Trophoblast cell (in vitro differentiated cells and primary cell): ENCODE data around the gene MAML2.

ENCODE experiments used
- DNase-seq, 2 donors: peaks; one replicate each; pipeline ENCODE4 v3.0.0-alpha.2; 2016
- H2AFZ ChIP-seq: 2 replicates; pipeline ENCODE4 v1.6.1; 2013; ENCODE audit warnings: low read length, moderate library complexity, mild to moderate bottlenecking; ENCODE audit not compliant: insufficient read depth, poor library complexity
- H2AK5ac ChIP-seq: 2 replicates; pipeline ENCODE4 v1.6.1; 2013; ENCODE audit warnings: mild to moderate bottlenecking, low read length
- H2BK120ac ChIP-seq: 2 replicates; pipeline ENCODE4 v1.6.1; 2013; ENCODE audit warnings: low read length, mild to moderate bottlenecking, moderate library complexity; ENCODE audit not compliant: insufficient read depth, poor library complexity
- H2BK12ac ChIP-seq: 2 replicates; pipeline ENCODE4 v1.6.1; 2013; ENCODE audit warnings: mild to moderate bottlenecking, low read length, moderate library complexity
- H2BK5ac ChIP-seq: 2 replicates; pipeline ENCODE4 v1.6.1; 2013; ENCODE audit warnings: low read length, low read depth, moderate library complexity, mild to moderate bottlenecking; ENCODE audit not compliant: poor library complexity
- H3K14ac ChIP-seq: 2 replicates; pipeline ENCODE4 v1.6.1; 2013; ENCODE audit warnings: mild to moderate bottlenecking, low read length
- H3K18ac ChIP-seq: 2 replicates; pipeline ENCODE4 v1.6.1; 2013; ENCODE audit warnings: mild to moderate bottlenecking, low read length
- H3K23ac ChIP-seq: 2 replicates; pipeline ENCODE4 v1.6.1; 2013; ENCODE audit warnings: low read length
- H3K27ac ChIP-seq: 2 replicates; pipeline ENCODE4 v1.5.1; 2013; ENCODE audit warnings: low read depth, mild to moderate bottlenecking, inconsistent platforms, low read length, moderate library complexity
- H3K27me3 ChIP-seq: 2 replicates; pipeline ENCODE4 v1.6.1; 2013; ENCODE audit warnings: inconsistent platforms, mild to moderate bottlenecking, low read length, moderate library complexity; ENCODE audit not compliant: insufficient read depth
- H3K36me3 ChIP-seq, 2 experiments: 1 replicate in 1 of 2; 2 replicates in 1 of 2; pipeline ENCODE4 v1.6.1; 2013; ENCODE audit warnings: low read length in 2 of 2, mild to moderate bottlenecking in 2 of 2, moderate library complexity in 1 of 2; ENCODE audit not compliant: insufficient read depth in 2 of 2, control insufficient read depth in 1 of 2
- H3K4ac ChIP-seq: 2 replicates; pipeline ENCODE4 v1.6.1; 2013; ENCODE audit warnings: low read depth, mild to moderate bottlenecking, low read length, moderate library complexity
- H3K4me1 ChIP-seq, 2 experiments: 1 replicate in 1 of 2; 2 replicates in 1 of 2; pipeline ENCODE4 v1.6.1; 2013; ENCODE audit warnings: low read length in 2 of 2, mild to moderate bottlenecking in 2 of 2, moderate library complexity in 1 of 2; ENCODE audit not compliant: insufficient read depth in 2 of 2, control insufficient read depth in 1 of 2
- H3K4me2 ChIP-seq: 2 replicates; pipeline ENCODE4 v1.6.1; 2013; ENCODE audit warnings: inconsistent platforms, mild to moderate bottlenecking, low read length, moderate library complexity
- H3K4me3 ChIP-seq: 2 replicates; pipeline ENCODE4 v1.5.1; 2013; ENCODE audit warnings: mild to moderate bottlenecking, low read depth, low read length, inconsistent platforms
- H3K79me1 ChIP-seq: one replicate; pipeline ENCODE4 v1.6.1; 2013; ENCODE audit warnings: low read length
- H3K79me2 ChIP-seq: 2 replicates; pipeline ENCODE4 v1.6.1; 2013; ENCODE audit warnings: low read length, mild to moderate bottlenecking; ENCODE audit not compliant: control insufficient read depth, insufficient read depth, poor library complexity
- H3K9ac ChIP-seq: 2 replicates; pipeline ENCODE4 v1.6.1; 2013; ENCODE audit warnings: mild to moderate bottlenecking, low read length
- H3K9me3 ChIP-seq: 2 replicates; pipeline ENCODE4 v1.6.1; 2013; ENCODE audit warnings: low read depth, mild to moderate bottlenecking, control low read depth, inconsistent platforms, low read length; ENCODE audit not compliant: insufficient read depth
- H4K12ac ChIP-seq: 2 replicates; pipeline ENCODE4 v1.6.1; 2013; ENCODE audit warnings: low read depth, mild to moderate bottlenecking, low read length, moderate library complexity
- H4K8ac ChIP-seq: 2 replicates; pipeline ENCODE4 v1.6.1; 2013; ENCODE audit warnings: low read depth, mild to moderate bottlenecking, low read length, moderate library complexity
- H4K91ac ChIP-seq: one replicate; pipeline ENCODE4 v1.6.1; 2013; ENCODE audit warnings: low read depth, mild to moderate bottlenecking, low read length, moderate library complexity
- WGBS: extraction: QIAGEN DNeasy Blood & Tissue Kit; methylation state at CpG from one replicate; pipeline ENCODE4 v1.1.7; 2013; ENCODE audit warnings: missing lambda C conversion rate; ENCODE audit not compliant: insufficient read length, insufficient coverage; ENCODE audit errors: extremely low coverage; 5-methylcytosine and 5-hydroxymethylcytosine counted together

MAML2 gene

GRCh38 chr11:96309016-96309642, 33.9 kb downstream of the MAML2 start:
- H3K27me3 ChIP-seq, result no peaks in the 10 kb centered on the region

GRCh38 chr11:96307776-96308140, 35.2 kb downstream of the MAML2 start:
- no peak overlapping the region for H3K18ac ChIP-seq
- no peak overlapping the region for H3K23ac ChIP-seq
- no peak overlapping the region for H2BK120ac ChIP-seq
- H3K4me3 ChIP-seq, result no peak overlapping the region
- no peak overlapping the region for H4K12ac ChIP-seq
- no peak overlapping the region for H4K91ac ChIP-seq
- H3K9me3 ChIP-seq, result no peaks in the 10 kb centered on the region
- no peak for DNase-seq
- peaks cover 3 to 10% of the 10 kb centered on the region in 2 experiments for H3K4me1 ChIP-seq
- H2AFZ ChIP-seq, result no peak overlapping the region
- peaks cover 2% of the 10 kb centered on the region for H3K79me1 ChIP-seq
- no peak overlapping the region for H3K4me2 ChIP-seq
- H3K14ac ChIP-seq, result no peak overlapping the region
- no peak overlapping the region for H2BK12ac ChIP-seq
- no peak overlapping the region for H2AK5ac ChIP-seq
- peak overlapping the region; percentile 40 for H3K4ac ChIP-seq
- no peaks in the 10 kb centered on the region for H3K27me3 ChIP-seq
- H3K36me3 ChIP-seq, result peaks cover 0 to 2% of the 10 kb centered on the region in 2 experiments
- no peak overlapping the region for H2BK5ac ChIP-seq
- H3K79me2 ChIP-seq, result peaks cover 2% of the 10 kb centered on the region
- no peak overlapping the region for H3K9ac ChIP-seq
- WGBS, result no CpG with 5 or more reads among the region's 3 CpGs
- H3K27ac ChIP-seq, result peak overlapping the region; percentile 3
- H4K8ac ChIP-seq, result no peak overlapping the region

More at GRCh38 chr11:96309016-96309642, 33.9 kb downstream of the MAML2 start:
- no peak overlapping the region for H4K12ac ChIP-seq
- H3K27ac ChIP-seq, result no peak overlapping the region
- H3K4me3 ChIP-seq, result no peak overlapping the region
- H4K91ac ChIP-seq, result no peak overlapping the region
- peaks cover 3 to 12% of the 10 kb centered on the region in 2 experiments for H3K4me1 ChIP-seq
- no peak overlapping the region for H2AK5ac ChIP-seq
- no peak overlapping the region for H2AFZ ChIP-seq
- H2BK120ac ChIP-seq, result no peak overlapping the region
- H4K8ac ChIP-seq, result no peak overlapping the region
- peaks cover 8% of the 10 kb centered on the region for H3K79me1 ChIP-seq
- no peaks in the 10 kb centered on the region for H3K9me3 ChIP-seq
- H3K14ac ChIP-seq, result no peak overlapping the region
- DNase-seq, result peak in 1 of 2 donors; percentile 49
- H3K4ac ChIP-seq, result no peak overlapping the region
- H3K9ac ChIP-seq, result no peak overlapping the region
- no CpG with 5 or more reads among the region's 2 CpGs for WGBS
- H3K79me2 ChIP-seq, result no peaks in the 10 kb centered on the region
- no peak overlapping the region for H3K18ac ChIP-seq
- peaks cover 0 to 2% of the 10 kb centered on the region in 2 experiments for H3K36me3 ChIP-seq
- no peak overlapping the region for H3K23ac ChIP-seq
- H3K4me2 ChIP-seq, result peak overlapping the region; percentile 6
- no peak overlapping the region for H2BK5ac ChIP-seq
- H2BK12ac ChIP-seq, result no peak overlapping the region

- Histone ChIP-seq H3K4ac (no peak overlapping the region), H2AFZ (no peak overlapping the region), H2BK5ac (no peak overlapping the region), H3K79me2 (peaks cover 2% of the 10 kb centered on the region), H3K27me3 (no peaks in the 10 kb centered on the region), H3K4me2 (peak overlapping the region; percentile 32), H2BK12ac (no peak overlapping the region), H3K23ac (no peak overlapping the region), H3K27ac (peak overlapping the region; percentile 3), H3K36me3 (peaks cover 2 to 4% of the 10 kb centered on the region in 2 experiments), H4K8ac (no peak overlapping the region), H4K12ac (no peak overlapping the region), H3K9ac (no peak overlapping the region), H3K18ac (no peak overlapping the region), H3K4me1 (peaks cover 3 to 10% of the 10 kb centered on the region in 2 experiments), H2AK5ac (no peak overlapping the region), H3K9me3 (no peaks in the 10 kb centered on the region), H3K4me3 (no peak overlapping the region), H2BK120ac (no peak overlapping the region), H4K91ac (no peak overlapping the region), H3K79me1 (peaks cover 2% of the 10 kb centered on the region), H3K14ac (no peak overlapping the region)
- DNase-seq, result peak; percentile 65 to 69
- WGBS, result no CpG with 5 or more reads among the region's 10 CpGs
Observed at GRCh38 chr11:96306933-96307775, 35.8 kb downstream of the MAML2 start.

GRCh38 chr11:96306600-96306932, 36.4 kb downstream of the MAML2 start:
- Histone ChIP-seq H3K27ac (peak overlapping the region; percentile 16), H2BK12ac (no peak overlapping the region), H2BK5ac (no peak overlapping the region), H4K8ac (no peak overlapping the region), H3K27me3 (no peaks in the 10 kb centered on the region), H3K14ac (no peak overlapping the region), H3K9ac (no peak overlapping the region), H3K4ac (no peak overlapping the region), H3K4me3 (no peak overlapping the region), H3K18ac (no peak overlapping the region), H2AK5ac (no peak overlapping the region), H2BK120ac (no peak overlapping the region), H3K4me1 (peaks cover 3 to 10% of the 10 kb centered on the region in 2 experiments), H3K23ac (no peak overlapping the region), H2AFZ (no peak overlapping the region), H3K9me3 (no peaks in the 10 kb centered on the region), H3K79me2 (peaks cover 2% of the 10 kb centered on the region), H3K79me1 (peaks cover 2% of the 10 kb centered on the region), H4K12ac (no peak overlapping the region), H4K91ac (no peak overlapping the region), H3K4me2 (no peak overlapping the region), H3K36me3 (peaks cover 2 to 4% of the 10 kb centered on the region in 2 experiments)
- no CpG with 5 or more reads among the region's 3 CpGs for WGBS
- DNase-seq, result no peak
